Measurements from ENCODE around the gene EXOSC5.

Gene EXOSC5

GRCh38 chr19:41341669-41342490 is 55.3 kb downstream of the EXOSC5 start:
- DNase-seq = peak; percentile 67

DNA sequence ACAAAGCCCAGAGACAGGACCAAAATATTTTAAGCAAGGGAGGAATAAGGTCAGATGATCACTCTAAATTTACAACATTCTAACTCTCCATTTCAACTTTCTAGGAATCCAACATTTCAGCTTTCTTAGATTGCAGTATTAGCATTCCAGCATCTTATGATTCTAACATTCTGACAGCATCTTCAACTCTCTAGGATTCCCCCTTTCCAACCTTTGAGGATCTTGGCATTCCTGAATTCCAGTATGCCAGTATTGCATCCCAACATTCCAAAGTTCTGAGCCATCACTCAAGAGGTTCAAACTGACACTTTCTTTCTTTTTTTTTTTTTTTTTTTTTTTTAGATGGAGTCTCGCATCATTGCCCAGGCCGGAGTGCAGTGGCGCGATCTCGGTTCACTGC is 57.2 kb downstream of the EXOSC5 start:
- DNase-seq = no peak
